GM12874 (cell line): Measurements from ENCODE around the gene SLC12A8.
A peak's percentile ranks its signal among the peaks of the same experiment; 100 is the strongest.

Source experiments
- CTCF ChIP-seq: IDR thresholded peaks from 2 replicates; pipeline ENCODE4 v1.5.1; 2011; ENCODE audit warnings: low read depth, mild to moderate bottlenecking, control low read depth, low read length, moderate library complexity; ENCODE audit not compliant: insufficient read depth

Gene SLC12A8

GRCh38 chr3:125145751-125146475 is 66.6 kb downstream of the SLC12A8 start:
- TF ChIP-seq CTCF, result no peak

- no peak for TF ChIP-seq CTCF
Observed at GRCh38 chr3:125144653-125145314, 67.8 kb downstream of the SLC12A8 start.

GRCh38 chr3:125143982-125144652 is 68.4 kb downstream of the SLC12A8 start:
- TF ChIP-seq CTCF, result no peak

GRCh38 chr3:125143538-125143937 is 69.0 kb downstream of the SLC12A8 start:
- no peak for TF ChIP-seq CTCF

- TF ChIP-seq CTCF, result no peak
Observed at GRCh38 chr3:125142940-125143339, 69.6 kb downstream of the SLC12A8 start.

- no peak for TF ChIP-seq CTCF
Observed at GRCh38 chr3:125142420-125142778, 70.1 kb downstream of the SLC12A8 start.

GRCh38 chr3:125141596-125142419 is 70.7 kb downstream of the SLC12A8 start:
- peak; percentile 67 for TF ChIP-seq CTCF
